Astrocyte (in vitro differentiated cells and primary cell): ENCODE measurements around the gene EPHB1. TPM values are rescaled to one million over a fixed set of nuclear protein-coding genes. Genes with fewer than 3 reads are reported as not detected.

ENCODE experiments used
- DNase-seq: peaks from one replicate; pipeline ENCODE4 v3.0.0-alpha.2; 2010; ENCODE audit warnings: low read depth
- FAIRE-seq: peaks from 2 replicates; lab custom pipeline; 2011; peaks lifted over from hg19 to GRCh38; lab: Jason Lieb, UNC
- H2AFZ ChIP-seq: 2 replicates; pipeline ENCODE4 v1.6.0; 2012; ENCODE audit warnings: low read depth, low read length, inconsistent platforms
- H3K27ac ChIP-seq: 2 replicates; pipeline ENCODE4 v1.5.1; 2011; ENCODE audit warnings: low read depth, low read length, inconsistent platforms
- H3K27me3 ChIP-seq: 2 replicates; pipeline ENCODE4 v1.6.0; 2011; ENCODE audit warnings: low read length, inconsistent platforms; ENCODE audit not compliant: insufficient read depth
- H3K36me3 ChIP-seq: 2 replicates; pipeline ENCODE4 v1.5.1; 2011; ENCODE audit warnings: low read length, inconsistent platforms; ENCODE audit not compliant: insufficient read depth
- H3K4me1 ChIP-seq: 2 replicates; pipeline ENCODE4 v1.5.1; 2011; ENCODE audit warnings: low read length, inconsistent platforms; ENCODE audit not compliant: insufficient read depth
- H3K4me2 ChIP-seq: 2 replicates; pipeline ENCODE4 v1.6.0; 2012; ENCODE audit warnings: low read length, inconsistent platforms
- H3K4me3 ChIP-seq: 2 replicates; pipeline ENCODE4 v1.5.1; 2011; ENCODE audit warnings: low read depth, mild to moderate bottlenecking, low read length, inconsistent platforms; ENCODE audit not compliant: insufficient read depth
- H3K79me2 ChIP-seq: 2 replicates; pipeline ENCODE4 v1.6.0; 2012; ENCODE audit warnings: mild to moderate bottlenecking, low read length, inconsistent platforms; ENCODE audit not compliant: insufficient read depth
- H3K9ac ChIP-seq: 2 replicates; pipeline ENCODE4 v1.6.0; 2012; ENCODE audit warnings: mild to moderate bottlenecking, low read length, inconsistent platforms
- H3K9me3 ChIP-seq: 2 replicates; pipeline ENCODE4 v1.5.1; 2012; ENCODE audit warnings: low read depth, mild to moderate bottlenecking, low read length, inconsistent platforms; ENCODE audit not compliant: insufficient read depth
- H4K20me1 ChIP-seq: 2 replicates; pipeline ENCODE4 v1.6.0; 2012; ENCODE audit warnings: low read length, inconsistent platforms; ENCODE audit not compliant: insufficient read depth
- H3K27ac Mint-ChIP-seq: one replicate; pipeline ENCODE4 v1.8.0; 2021; ENCODE audit warnings: mild to moderate bottlenecking, mixed read lengths; ENCODE audit not compliant: unreplicated experiment
- H3K27me3 Mint-ChIP-seq: one replicate; pipeline ENCODE4 v1.8.0; 2021; ENCODE audit warnings: low read depth, mixed read lengths; ENCODE audit not compliant: unreplicated experiment
- H3K36me3 Mint-ChIP-seq: one replicate; pipeline ENCODE4 v1.8.0; 2021; ENCODE audit warnings: low read depth, mixed read lengths; ENCODE audit not compliant: unreplicated experiment
- H3K4me1 Mint-ChIP-seq: one replicate; pipeline ENCODE4 v1.8.0; 2021; ENCODE audit warnings: low read depth, mixed read lengths; ENCODE audit not compliant: unreplicated experiment
- H3K4me3 Mint-ChIP-seq: one replicate; pipeline ENCODE4 v1.8.0; 2021; ENCODE audit warnings: mild to moderate bottlenecking, moderate library complexity, mixed read lengths; ENCODE audit not compliant: unreplicated experiment
- H3K9me3 Mint-ChIP-seq: one replicate; pipeline ENCODE4 v1.8.0; 2021; ENCODE audit warnings: mild to moderate bottlenecking, mixed read lengths; ENCODE audit not compliant: unreplicated experiment
- EZH2 ChIP-seq: IDR thresholded peaks from 2 replicates; pipeline ENCODE4 v1.6.1; 2012; ENCODE audit warnings: mild to moderate bottlenecking, low read length, inconsistent platforms; ENCODE audit not compliant: insufficient read depth
- total RNA-seq: library from RNA; stranded (reverse); gene quantifications from 2 replicates; pipeline ENCODE4 v1.2.1, GENCODE V29; 2021
- TF ChIP-seq, protein P1 (sequence below): IDR thresholded peaks from 2 replicates; pipeline ENCODE4 v1.5.1; 2011; ENCODE audit warnings: low read depth, mild to moderate bottlenecking, inconsistent platforms, low read length, moderate library complexity; ENCODE audit not compliant: insufficient read depth

The EPHB1 gene
- total RNA-seq, 1 donor from 2014 or later, result 4.1 TPM

DNA sequence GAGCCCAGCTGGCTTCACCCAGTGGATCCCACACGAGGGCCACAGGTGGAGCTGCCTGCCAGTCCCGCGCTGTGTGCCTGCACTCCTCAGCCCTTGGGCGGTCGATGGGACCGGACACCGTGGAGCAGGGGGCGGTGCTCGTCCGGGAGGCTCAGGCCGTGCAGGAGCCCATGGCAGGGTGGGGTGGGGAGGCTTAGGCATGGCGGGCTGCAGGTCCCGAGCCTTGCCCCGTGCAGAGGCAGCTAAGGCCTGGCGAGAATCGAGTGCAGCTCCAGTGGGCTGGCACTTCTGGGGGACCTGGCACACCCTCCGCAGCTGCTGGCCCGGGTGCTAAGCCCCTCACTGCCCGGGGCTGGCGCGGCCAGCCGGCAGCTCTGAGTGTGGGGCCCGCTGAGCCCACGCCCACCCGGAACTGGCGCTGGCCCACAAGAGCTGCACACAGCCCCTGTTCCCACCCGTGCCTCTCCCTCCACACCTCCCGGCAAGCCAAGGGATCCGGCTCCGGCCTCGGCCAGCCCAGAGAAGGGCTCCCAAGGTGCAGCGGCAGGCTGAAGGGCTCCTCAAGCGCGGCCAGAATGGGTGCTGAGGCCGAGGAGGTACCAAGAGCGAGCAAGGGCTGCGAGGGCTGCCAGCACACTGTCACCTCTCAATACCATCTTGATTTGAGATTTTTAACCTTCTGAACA is 121.4 kb downstream of the EPHB1 start:
- H3K4me1 ChIP-seq, result no peaks in the 10 kb centered on the region
- FAIRE-seq (no peak), DNase-seq (no peak)
- no peaks in the 10 kb centered on the region for H3K79me2 ChIP-seq
- Mint-ChIP-seq H3K27me3 (peaks cover 4% of the 10 kb centered on the region), H3K4me3 (no peak overlapping the region), H3K27ac (no peak overlapping the region), H3K4me1 (no peaks in the 10 kb centered on the region), H3K36me3 (no peaks in the 10 kb centered on the region), H3K9me3 (no peaks in the 10 kb centered on the region)
- H3K27me3 ChIP-seq, result no peaks in the 10 kb centered on the region
- H4K20me1 ChIP-seq, result no peaks in the 10 kb centered on the region
- H3K4me2 ChIP-seq, result no peak overlapping the region
- H3K36me3 ChIP-seq, result no peaks in the 10 kb centered on the region
- H3K9ac ChIP-seq, result no peak overlapping the region
- no peak overlapping the region for H2AFZ ChIP-seq
- TF ChIP-seq, protein P1, sequence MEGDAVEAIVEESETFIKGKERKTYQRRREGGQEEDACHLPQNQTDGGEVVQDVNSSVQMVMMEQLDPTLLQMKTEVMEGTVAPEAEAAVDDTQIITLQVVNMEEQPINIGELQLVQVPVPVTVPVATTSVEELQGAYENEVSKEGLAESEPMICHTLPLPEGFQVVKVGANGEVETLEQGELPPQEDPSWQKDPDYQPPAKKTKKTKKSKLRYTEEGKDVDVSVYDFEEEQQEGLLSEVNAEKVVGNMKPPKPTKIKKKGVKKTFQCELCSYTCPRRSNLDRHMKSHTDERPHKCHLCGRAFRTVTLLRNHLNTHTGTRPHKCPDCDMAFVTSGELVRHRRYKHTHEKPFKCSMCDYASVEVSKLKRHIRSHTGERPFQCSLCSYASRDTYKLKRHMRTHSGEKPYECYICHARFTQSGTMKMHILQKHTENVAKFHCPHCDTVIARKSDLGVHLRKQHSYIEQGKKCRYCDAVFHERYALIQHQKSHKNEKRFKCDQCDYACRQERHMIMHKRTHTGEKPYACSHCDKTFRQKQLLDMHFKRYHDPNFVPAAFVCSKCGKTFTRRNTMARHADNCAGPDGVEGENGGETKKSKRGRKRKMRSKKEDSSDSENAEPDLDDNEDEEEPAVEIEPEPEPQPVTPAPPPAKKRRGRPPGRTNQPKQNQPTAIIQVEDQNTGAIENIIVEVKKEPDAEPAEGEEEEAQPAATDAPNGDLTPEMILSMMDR, result no peak
- no peak for TF ChIP-seq EZH2
- no peaks in the 10 kb centered on the region for H3K9me3 ChIP-seq
- no peak overlapping the region for H3K27ac ChIP-seq
- no peak overlapping the region for H3K4me3 ChIP-seq

DNA sequence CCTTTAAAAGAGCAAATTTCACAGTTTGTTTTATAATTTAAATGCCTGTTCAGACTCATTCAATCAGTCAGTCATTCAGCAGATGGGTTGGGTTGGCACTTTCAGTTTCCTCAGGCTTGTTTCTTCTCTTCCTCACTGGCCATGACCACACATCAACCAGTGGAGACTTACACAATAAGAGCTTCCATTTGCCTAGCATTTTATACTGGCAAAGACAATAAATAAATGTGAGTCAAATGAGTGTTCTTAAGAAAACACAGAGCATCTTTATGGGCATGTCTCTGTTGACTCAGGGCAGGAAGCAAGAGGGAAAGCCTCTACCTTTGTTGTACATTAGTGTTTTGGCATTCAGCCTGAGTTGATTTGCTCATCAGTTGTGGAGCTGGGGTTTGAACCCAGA is 122.6 kb downstream of the EPHB1 start:
- TF ChIP-seq, protein P1, result no peak
- TF ChIP-seq EZH2, result no peak

GRCh38 chr3:134918441-134918840 is 123.4 kb downstream of the EPHB1 start:
- no peak for DNase-seq
- FAIRE-seq, result no peak
- Mint-ChIP-seq H3K27me3 (peaks cover 4% of the 10 kb centered on the region), H3K9me3 (no peaks in the 10 kb centered on the region), H3K4me1 (no peaks in the 10 kb centered on the region), H3K27ac (no peak overlapping the region), H3K36me3 (no peaks in the 10 kb centered on the region), H3K4me3 (no peak overlapping the region)
- Histone ChIP-seq H3K36me3 (no peaks in the 10 kb centered on the region), H4K20me1 (no peaks in the 10 kb centered on the region), H2AFZ (no peak overlapping the region), H3K4me2 (no peak overlapping the region), H3K27me3 (no peaks in the 10 kb centered on the region), H3K79me2 (no peaks in the 10 kb centered on the region), H3K27ac (no peak overlapping the region), H3K4me1 (no peaks in the 10 kb centered on the region), H3K9me3 (no peaks in the 10 kb centered on the region), H3K4me3 (no peak overlapping the region), H3K9ac (no peak overlapping the region)
- TF ChIP-seq, protein P1, result no peak
- TF ChIP-seq EZH2, result no peak

More for the DNA sequence above, 122.6 kb downstream of the EPHB1 start:
- H3K9me3 Mint-ChIP-seq, result no peaks in the 10 kb centered on the region
- no peaks in the 10 kb centered on the region for H3K9me3 ChIP-seq
- no peak overlapping the region for H3K4me3 ChIP-seq
- H3K79me2 ChIP-seq, result no peaks in the 10 kb centered on the region
- no peaks in the 10 kb centered on the region for H3K4me1 ChIP-seq
- no peak overlapping the region for H3K27ac ChIP-seq
- H3K27me3 ChIP-seq, result no peaks in the 10 kb centered on the region
- no peak overlapping the region for H3K4me3 Mint-ChIP-seq
- H3K4me2 ChIP-seq, result no peak overlapping the region
- FAIRE-seq (no peak), DNase-seq (no peak)
- peaks cover 4% of the 10 kb centered on the region for H3K27me3 Mint-ChIP-seq
- no peak overlapping the region for H3K9ac ChIP-seq
- H2AFZ ChIP-seq, result no peak overlapping the region
- H3K36me3 Mint-ChIP-seq, result no peaks in the 10 kb centered on the region
- H3K36me3 ChIP-seq, result no peaks in the 10 kb centered on the region
- H4K20me1 ChIP-seq, result no peaks in the 10 kb centered on the region
- no peaks in the 10 kb centered on the region for H3K4me1 Mint-ChIP-seq
- H3K27ac Mint-ChIP-seq, result no peak overlapping the region
